IMR-90 (cell line): Measurements from ENCODE around the gene MBNL3. TPM values are rescaled to one million over a fixed set of nuclear protein-coding genes. Genes with fewer than 3 reads are reported as not detected.

Experiments
- ATAC-seq: fragments of 200-7000 bp; cut with Tn5 transposase; 2 replicates; pipeline ENCODE4 v1.9.1; 2020; ENCODE audit warnings: low read depth, mild to moderate bottlenecking, moderate library complexity
- BruUV-seq: library from RNA; stranded (reverse); fragments of 400-500 nt; replicated peaks from 2 replicates; lab custom pipeline; 2021; lab: Mats Ljungman, UMichigan
- CTCF ChIA-PET: fragments of 300-600 bp; formaldehyde crosslinking; extraction: SDS; loops from one replicate; lab custom pipeline; 2021; ENCODE audit warnings: antibody characterized with exemption; lab: Yijun Ruan, JAX
- POLR2A ChIA-PET: fragments of 300-600 bp; sonication (Branson Sonifier 250); formaldehyde crosslinking; loops from one replicate; lab custom pipeline; 2022; ENCODE audit warnings: antibody characterized with exemption; ENCODE audit not compliant: unreplicated experiment; lab: Charles Lee
- DNase-seq: peaks from one replicate; pipeline ENCODE4 v3.0.0; 2013
- H2AFZ ChIP-seq: replicated peaks from 2 replicates; pipeline ENCODE3; 2013; ENCODE audit warnings: low read length, mild to moderate bottlenecking; ENCODE audit not compliant: poor library complexity
- H2AK5ac ChIP-seq: 2 replicates; pipeline ENCODE4 v1.6.1; 2013; ENCODE audit warnings: low read depth, low read length, inconsistent platforms
- H2AK9ac ChIP-seq: replicated peaks from 2 replicates; pipeline ENCODE3; 2013; ENCODE audit warnings: mild to moderate bottlenecking, low read depth, low read length, moderate library complexity; ENCODE audit not compliant: poor library complexity
- H2BK120ac ChIP-seq: 2 replicates; pipeline ENCODE4 v1.6.1; 2013; ENCODE audit warnings: low read depth, low read length, inconsistent platforms
- H2BK15ac ChIP-seq: 3 replicates; pipeline ENCODE4 v1.6.1; 2013; ENCODE audit warnings: low read depth, low read length, inconsistent platforms
- H2BK20ac ChIP-seq: 2 replicates; pipeline ENCODE4 v1.6.1; 2013; ENCODE audit warnings: low read depth, mild to moderate bottlenecking, inconsistent platforms, low read length, moderate library complexity
- H2BK5ac ChIP-seq: 2 replicates; pipeline ENCODE4 v1.6.1; 2013; ENCODE audit warnings: mild to moderate bottlenecking, low read depth, low read length, inconsistent platforms; ENCODE audit not compliant: poor library complexity, severe bottlenecking
- H3K14ac ChIP-seq: replicated peaks from 2 replicates; pipeline ENCODE4 v1.6.1; 2013; ENCODE audit warnings: low read depth, low read length, inconsistent platforms
- H3K18ac ChIP-seq: 2 replicates; pipeline ENCODE4 v1.6.1; 2013; ENCODE audit warnings: low read depth, low read length, control low read depth
- H3K23ac ChIP-seq: 2 replicates; pipeline ENCODE4 v1.6.1; 2013; ENCODE audit warnings: low read depth, low read length, inconsistent platforms
- H3K27ac ChIP-seq: 2 replicates; pipeline ENCODE4 v1.5.1; 2013; ENCODE audit warnings: mild to moderate bottlenecking, control low read depth, low read length; ENCODE audit not compliant: insufficient read depth
- H3K27me3 ChIP-seq: 2 replicates; pipeline ENCODE4 v1.6.1; 2013; ENCODE audit warnings: low read length; ENCODE audit not compliant: control insufficient read depth, insufficient read depth
- H3K36me3 ChIP-seq: 2 replicates; pipeline ENCODE4 v1.6.1; 2013; ENCODE audit warnings: low read length, mixed read lengths; ENCODE audit not compliant: control insufficient read depth, insufficient read depth
- H3K4ac ChIP-seq: 2 replicates; pipeline ENCODE4 v1.6.1; 2013; ENCODE audit warnings: low read depth, low read length, inconsistent platforms
- H3K4me1 ChIP-seq: 2 replicates; pipeline ENCODE4 v1.6.1; 2013; ENCODE audit warnings: low read length, mixed read lengths; ENCODE audit not compliant: control insufficient read depth, insufficient read depth
- H3K4me2 ChIP-seq: 2 replicates; pipeline ENCODE4 v1.6.1; 2013; ENCODE audit warnings: low read depth, mild to moderate bottlenecking, control low read depth, low read length, moderate library complexity
- H3K4me3 ChIP-seq: 2 replicates; pipeline ENCODE4 v1.5.1; 2013; ENCODE audit warnings: low read depth, mild to moderate bottlenecking, control low read depth, low read length, moderate library complexity; ENCODE audit not compliant: insufficient read depth
- H3K56ac ChIP-seq: 2 replicates; pipeline ENCODE4 v1.6.1; 2013; ENCODE audit warnings: low read length, inconsistent platforms; ENCODE audit not compliant: insufficient read depth; ENCODE audit errors: extremely low read depth
- H3K79me1 ChIP-seq, 2 experiments: 2 replicates each; pipeline ENCODE4 v1.6.1; 2013; ENCODE audit warnings: low read length in 2 of 2, inconsistent platforms in 1 of 2, low read depth in 1 of 2
- H3K9ac ChIP-seq: 2 replicates; pipeline ENCODE4 v1.6.1; 2013; ENCODE audit warnings: low read depth, low read length, control low read depth
- H3K9me1 ChIP-seq: 2 replicates; pipeline ENCODE4 v1.6.1; 2013; ENCODE audit warnings: low read length, inconsistent platforms; ENCODE audit not compliant: insufficient read depth
- H3K9me3 ChIP-seq: 2 replicates; pipeline ENCODE4 v1.6.1; 2013; ENCODE audit warnings: low read length; ENCODE audit not compliant: control insufficient read depth, insufficient read depth
- H4K20me1 ChIP-seq: 2 replicates; pipeline ENCODE4 v1.6.1; 2013; ENCODE audit warnings: low read length, inconsistent platforms; ENCODE audit not compliant: insufficient read depth
- H4K5ac ChIP-seq: 2 replicates; pipeline ENCODE4 v1.6.1; 2013; ENCODE audit warnings: mild to moderate bottlenecking, low read depth, low read length, control low read depth
- H4K8ac ChIP-seq, 2 experiments: 2 replicates each; pipeline ENCODE4 v1.6.1; 2013; ENCODE audit warnings: low read depth in 2 of 2, low read length in 2 of 2, control low read depth in 1 of 2, inconsistent platforms in 1 of 2
- H4K91ac ChIP-seq: 2 replicates; pipeline ENCODE4 v1.6.1; 2013; ENCODE audit warnings: low read depth, low read length, inconsistent platforms; ENCODE audit not compliant: insufficient read depth
- MAFK ChIP-seq: IDR thresholded peaks from 2 replicates; pipeline ENCODE4 v1.6.1; 2012; ENCODE audit warnings: low read depth, low read length, improper control_type of control experiment
- WGBS, 2 experiments: methylation state at CpG; one replicate each; pipeline versions ENCODE4 v1.1.5 to v1.1.7; 2013; ENCODE audit warnings: missing lambda C conversion rate in 2 of 2; ENCODE audit not compliant: insufficient read length in 1 of 2; ENCODE audit errors: extremely low coverage in 2 of 2; 5-methylcytosine and 5-hydroxymethylcytosine counted together
- dilution Hi-C: fragments of 300-500 bp; cut with HindIII; formaldehyde crosslinking; loops from one replicate; pipeline ENCODE4 v1.14.3; 2018; ENCODE audit warnings: low sequenced_read_pairs; ENCODE audit not compliant: unreplicated experiment
- in situ Hi-C: fragments of 300-500 bp; cut with MboI; formaldehyde crosslinking; loops from 3 replicates; pipeline ENCODE4 v1.14.3; 2019; ENCODE audit warnings: low sequenced_read_pairs, inconsistent platforms, mixed read lengths
- intact Hi-C: fragments of 100-400 bp; cut with micrococcal nuclease; formaldehyde crosslinking; loops from 2 replicates; pipeline ENCODE4 v1.10.0; 2022
- polyA plus RNA-seq, 3 experiments: library from polyadenylated mRNA; depleted of rRNA; stranded (reverse); fragments of >200 nt; gene quantifications; 2 replicates each; pipeline ENCODE4 v1.2.3, GENCODE V29; 2012; ENCODE audit warnings: low replicate concordance in 1 of 3
- total RNA-seq: library from RNA; depleted of rRNA; stranded (reverse); fragments of >200 nt; gene quantifications from 2 replicates; pipeline ENCODE4 v1.2.3, GENCODE V29; 2012
- TF ChIP-seq, protein P1 (sequence below): fragments of 150-350 bp; IDR thresholded peaks from 2 replicates; pipeline ENCODE4 v1.6.1; 2016; ENCODE audit warnings: low read depth, mild to moderate bottlenecking, low read length, moderate library complexity, borderline replicate concordance

The MBNL3 gene
- total and polyA plus RNA-seq, 2 of the 4 experiments (the other 2 are of a cell fraction), result 0.32 to 1.1 TPM

DNA sequence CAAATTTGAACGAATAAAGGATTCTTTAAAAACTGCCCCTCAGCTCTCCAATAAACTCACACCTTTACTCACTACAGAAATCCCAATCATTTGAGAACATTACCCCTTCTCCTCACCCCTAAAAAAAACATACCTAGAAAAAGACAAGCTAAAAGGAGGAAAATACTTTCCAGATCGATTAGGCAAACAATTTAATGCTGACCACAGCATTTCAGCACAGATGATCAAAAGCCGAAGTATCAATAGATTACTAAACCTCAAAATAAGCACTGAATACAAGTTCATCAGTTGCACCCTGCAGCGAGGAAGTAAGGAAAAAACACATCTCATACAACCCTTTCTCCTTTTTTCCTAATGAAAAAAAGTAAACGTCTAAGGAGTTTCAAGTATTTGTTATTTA, 65.5 kb downstream of the MBNL3 start:
- POLR2A ChIA-PET, result no interaction called here
- H3K9me3 ChIP-seq, result no peaks in the 10 kb centered on the region
- dilution Hi-C loops, result no loop called here

More for the DNA sequence above, 65.5 kb downstream of the MBNL3 start:
- H3K4me1 ChIP-seq, result no peaks in the 10 kb centered on the region
- H4K91ac ChIP-seq, result no peak overlapping the region
- no peak overlapping the region for H2BK15ac ChIP-seq
- no peaks in the 10 kb centered on the region for H3K79me1 ChIP-seq
- H2BK5ac ChIP-seq, result no peak overlapping the region
- H3K14ac ChIP-seq, result no peak overlapping the region
- no peak for DNase-seq
- BruUV-seq, result no TSS peak
- no peak overlapping the region for H3K23ac ChIP-seq
- CTCF ChIA-PET, result no interaction called here
- H3K4me2 ChIP-seq, result no peak overlapping the region
- H2BK20ac ChIP-seq, result no peak overlapping the region
- H2BK120ac ChIP-seq, result no peak overlapping the region
- in situ Hi-C loops (no loop called here), intact Hi-C loops (no loop called here)
- no peak overlapping the region for H2AK9ac ChIP-seq
- no peak overlapping the region for H3K27ac ChIP-seq
- no peak overlapping the region for H4K5ac ChIP-seq
- H2AFZ ChIP-seq, result no peak overlapping the region
- ATAC-seq, result no peak
- no peaks in the 10 kb centered on the region for H3K36me3 ChIP-seq
- H3K9ac ChIP-seq, result no peak overlapping the region
- no peak overlapping the region for H4K8ac ChIP-seq
- peak; percentile 95 for TF ChIP-seq MAFK
- TF ChIP-seq, protein P1, sequence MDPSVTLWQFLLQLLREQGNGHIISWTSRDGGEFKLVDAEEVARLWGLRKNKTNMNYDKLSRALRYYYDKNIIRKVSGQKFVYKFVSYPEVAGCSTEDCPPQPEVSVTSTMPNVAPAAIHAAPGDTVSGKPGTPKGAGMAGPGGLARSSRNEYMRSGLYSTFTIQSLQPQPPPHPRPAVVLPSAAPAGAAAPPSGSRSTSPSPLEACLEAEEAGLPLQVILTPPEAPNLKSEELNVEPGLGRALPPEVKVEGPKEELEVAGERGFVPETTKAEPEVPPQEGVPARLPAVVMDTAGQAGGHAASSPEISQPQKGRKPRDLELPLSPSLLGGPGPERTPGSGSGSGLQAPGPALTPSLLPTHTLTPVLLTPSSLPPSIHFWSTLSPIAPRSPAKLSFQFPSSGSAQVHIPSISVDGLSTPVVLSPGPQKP, result no peak
- no peaks in the 10 kb centered on the region; the same call in 1 of the 2 replicates for H3K27me3 ChIP-seq
- H3K4me3 ChIP-seq, result no peak overlapping the region
- no peak overlapping the region for H3K4ac ChIP-seq
- H4K20me1 ChIP-seq, result no peaks in the 10 kb centered on the region
- H3K18ac ChIP-seq, result no peak overlapping the region
- no peak overlapping the region for H3K56ac ChIP-seq
- H3K9me1 ChIP-seq, result no peaks in the 10 kb centered on the region
- no CpG with 5 or more reads among the region's 5 CpGs for WGBS, 2 experiments
- H2AK5ac ChIP-seq, result no peak overlapping the region
